IMR-90 (cell line): ENCODE data around the gene LRRC4C. TPM values are rescaled to one million over a fixed set of nuclear protein-coding genes. Genes with fewer than 3 reads are reported as not detected.

Experiments
- ATAC-seq: fragments of 200-7000 bp; cut with Tn5 transposase; 2 replicates; pipeline ENCODE4 v1.9.1; 2020; ENCODE audit warnings: low read depth, mild to moderate bottlenecking, moderate library complexity
- BruUV-seq: library from RNA; stranded (reverse); fragments of 400-500 nt; replicated peaks from 2 replicates; lab custom pipeline; 2021; lab: Mats Ljungman, UMichigan
- CTCF ChIA-PET: fragments of 300-600 bp; formaldehyde crosslinking; extraction: SDS; loops from one replicate; lab custom pipeline; 2021; ENCODE audit warnings: antibody characterized with exemption; lab: Yijun Ruan, JAX
- POLR2A ChIA-PET: fragments of 300-600 bp; sonication (Branson Sonifier 250); formaldehyde crosslinking; loops from one replicate; lab custom pipeline; 2022; ENCODE audit warnings: antibody characterized with exemption; ENCODE audit not compliant: unreplicated experiment; lab: Charles Lee
- DNase-seq: peaks from one replicate; pipeline ENCODE4 v3.0.0; 2013
- H2AFZ ChIP-seq: replicated peaks from 2 replicates; pipeline ENCODE3; 2013; ENCODE audit warnings: low read length, mild to moderate bottlenecking; ENCODE audit not compliant: poor library complexity
- H2AK5ac ChIP-seq: 2 replicates; pipeline ENCODE4 v1.6.1; 2013; ENCODE audit warnings: low read depth, low read length, inconsistent platforms
- H2AK9ac ChIP-seq: replicated peaks from 2 replicates; pipeline ENCODE3; 2013; ENCODE audit warnings: mild to moderate bottlenecking, low read depth, low read length, moderate library complexity; ENCODE audit not compliant: poor library complexity
- H2BK120ac ChIP-seq: 2 replicates; pipeline ENCODE4 v1.6.1; 2013; ENCODE audit warnings: low read depth, low read length, inconsistent platforms
- H2BK15ac ChIP-seq: 3 replicates; pipeline ENCODE4 v1.6.1; 2013; ENCODE audit warnings: low read depth, low read length, inconsistent platforms
- H2BK20ac ChIP-seq: 2 replicates; pipeline ENCODE4 v1.6.1; 2013; ENCODE audit warnings: low read depth, mild to moderate bottlenecking, inconsistent platforms, low read length, moderate library complexity
- H2BK5ac ChIP-seq: 2 replicates; pipeline ENCODE4 v1.6.1; 2013; ENCODE audit warnings: mild to moderate bottlenecking, low read depth, low read length, inconsistent platforms; ENCODE audit not compliant: poor library complexity, severe bottlenecking
- H3K14ac ChIP-seq: replicated peaks from 2 replicates; pipeline ENCODE4 v1.6.1; 2013; ENCODE audit warnings: low read depth, low read length, inconsistent platforms
- H3K18ac ChIP-seq: 2 replicates; pipeline ENCODE4 v1.6.1; 2013; ENCODE audit warnings: low read depth, low read length, control low read depth
- H3K23ac ChIP-seq: 2 replicates; pipeline ENCODE4 v1.6.1; 2013; ENCODE audit warnings: low read depth, low read length, inconsistent platforms
- H3K27ac ChIP-seq: 2 replicates; pipeline ENCODE4 v1.5.1; 2013; ENCODE audit warnings: mild to moderate bottlenecking, control low read depth, low read length; ENCODE audit not compliant: insufficient read depth
- H3K27me3 ChIP-seq: 2 replicates; pipeline ENCODE4 v1.6.1; 2013; ENCODE audit warnings: low read length; ENCODE audit not compliant: control insufficient read depth, insufficient read depth
- H3K36me3 ChIP-seq: 2 replicates; pipeline ENCODE4 v1.6.1; 2013; ENCODE audit warnings: low read length, mixed read lengths; ENCODE audit not compliant: control insufficient read depth, insufficient read depth
- H3K4ac ChIP-seq: 2 replicates; pipeline ENCODE4 v1.6.1; 2013; ENCODE audit warnings: low read depth, low read length, inconsistent platforms
- H3K4me1 ChIP-seq: 2 replicates; pipeline ENCODE4 v1.6.1; 2013; ENCODE audit warnings: low read length, mixed read lengths; ENCODE audit not compliant: control insufficient read depth, insufficient read depth
- H3K4me2 ChIP-seq: 2 replicates; pipeline ENCODE4 v1.6.1; 2013; ENCODE audit warnings: low read depth, mild to moderate bottlenecking, control low read depth, low read length, moderate library complexity
- H3K4me3 ChIP-seq: 2 replicates; pipeline ENCODE4 v1.5.1; 2013; ENCODE audit warnings: low read depth, mild to moderate bottlenecking, control low read depth, low read length, moderate library complexity; ENCODE audit not compliant: insufficient read depth
- H3K56ac ChIP-seq: 2 replicates; pipeline ENCODE4 v1.6.1; 2013; ENCODE audit warnings: low read length, inconsistent platforms; ENCODE audit not compliant: insufficient read depth; ENCODE audit errors: extremely low read depth
- H3K79me1 ChIP-seq, 2 experiments: 2 replicates each; pipeline ENCODE4 v1.6.1; 2013; ENCODE audit warnings: low read length in 2 of 2, inconsistent platforms in 1 of 2, low read depth in 1 of 2
- H3K9ac ChIP-seq: 2 replicates; pipeline ENCODE4 v1.6.1; 2013; ENCODE audit warnings: low read depth, low read length, control low read depth
- H3K9me1 ChIP-seq: 2 replicates; pipeline ENCODE4 v1.6.1; 2013; ENCODE audit warnings: low read length, inconsistent platforms; ENCODE audit not compliant: insufficient read depth
- H3K9me3 ChIP-seq: 2 replicates; pipeline ENCODE4 v1.6.1; 2013; ENCODE audit warnings: low read length; ENCODE audit not compliant: control insufficient read depth, insufficient read depth
- H4K20me1 ChIP-seq: 2 replicates; pipeline ENCODE4 v1.6.1; 2013; ENCODE audit warnings: low read length, inconsistent platforms; ENCODE audit not compliant: insufficient read depth
- H4K5ac ChIP-seq: 2 replicates; pipeline ENCODE4 v1.6.1; 2013; ENCODE audit warnings: mild to moderate bottlenecking, low read depth, low read length, control low read depth
- H4K8ac ChIP-seq, 2 experiments: 2 replicates each; pipeline ENCODE4 v1.6.1; 2013; ENCODE audit warnings: low read depth in 2 of 2, low read length in 2 of 2, control low read depth in 1 of 2, inconsistent platforms in 1 of 2
- H4K91ac ChIP-seq: 2 replicates; pipeline ENCODE4 v1.6.1; 2013; ENCODE audit warnings: low read depth, low read length, inconsistent platforms; ENCODE audit not compliant: insufficient read depth
- BHLHE40 ChIP-seq: fragments of 150-350 bp; IDR thresholded peaks from 2 replicates; pipeline ENCODE4 v1.6.1; 2016; ENCODE audit warnings: mild to moderate bottlenecking, low read depth, low read length
- CEBPB ChIP-seq: IDR thresholded peaks from 2 replicates; pipeline ENCODE4 v1.6.1; 2012; ENCODE audit warnings: low read depth, low read length, improper control_type of control experiment
- CTCF ChIP-seq: conservative IDR thresholded peaks from 2 replicates; pipeline ENCODE4 v1.5.1; 2012; ENCODE audit warnings: mild to moderate bottlenecking, low read depth, low read length, improper control_type of control experiment
- FOS ChIP-seq: fragments of 150-350 bp; IDR thresholded peaks from 2 replicates; pipeline ENCODE4 v1.6.1; 2016; ENCODE audit warnings: low read depth, low read length
- MAFK ChIP-seq: IDR thresholded peaks from 2 replicates; pipeline ENCODE4 v1.6.1; 2012; ENCODE audit warnings: low read depth, low read length, improper control_type of control experiment
- MAZ ChIP-seq: IDR thresholded peaks from 2 replicates; pipeline ENCODE4 v1.6.1; 2012; ENCODE audit warnings: low read depth, mild to moderate bottlenecking, low read length, improper control_type of control experiment, moderate library complexity, borderline replicate concordance
- MXI1 ChIP-seq: IDR thresholded peaks from 2 replicates; pipeline ENCODE4 v1.6.1; 2012; ENCODE audit warnings: low read depth, mild to moderate bottlenecking, low read length, moderate library complexity, borderline replicate concordance
- RAD21 ChIP-seq: IDR thresholded peaks from 2 replicates; pipeline ENCODE4 v1.6.1; 2012; ENCODE audit warnings: low read length, improper control_type of control experiment
- RCOR1 ChIP-seq: IDR thresholded peaks from 2 replicates; pipeline ENCODE4 v1.6.1; 2012; ENCODE audit warnings: mild to moderate bottlenecking, low read length, improper control_type of control experiment; ENCODE audit not compliant: insufficient replicate concordance
- RFX5 ChIP-seq: IDR thresholded peaks from 2 replicates; pipeline ENCODE4 v1.8.0; 2012; ENCODE audit warnings: low read depth, mild to moderate bottlenecking, low read length, moderate library complexity
- SMC3 ChIP-seq: fragments of 150-350 bp; IDR thresholded peaks from 2 replicates; pipeline ENCODE4 v1.6.1; 2016; ENCODE audit warnings: low read depth, mild to moderate bottlenecking, antibody characterized with exemption, low read length, moderate library complexity
- USF2 ChIP-seq: fragments of 150-350 bp; IDR thresholded peaks from 2 replicates; pipeline ENCODE4 v1.6.1; 2017; ENCODE audit warnings: mild to moderate bottlenecking, antibody characterized with exemption, low read length, low read depth
- WGBS, 2 experiments: methylation state at CpG; one replicate each; pipeline versions ENCODE4 v1.1.5 to v1.1.7; 2013; ENCODE audit warnings: missing lambda C conversion rate in 2 of 2; ENCODE audit not compliant: insufficient read length in 1 of 2; ENCODE audit errors: extremely low coverage in 2 of 2; 5-methylcytosine and 5-hydroxymethylcytosine counted together
- dilution Hi-C: fragments of 300-500 bp; cut with HindIII; formaldehyde crosslinking; loops from one replicate; pipeline ENCODE4 v1.14.3; 2018; ENCODE audit warnings: low sequenced_read_pairs; ENCODE audit not compliant: unreplicated experiment
- in situ Hi-C: fragments of 300-500 bp; cut with MboI; formaldehyde crosslinking; loops from 3 replicates; pipeline ENCODE4 v1.14.3; 2019; ENCODE audit warnings: low sequenced_read_pairs, inconsistent platforms, mixed read lengths
- intact Hi-C: fragments of 100-400 bp; cut with micrococcal nuclease; formaldehyde crosslinking; loops from 2 replicates; pipeline ENCODE4 v1.10.0; 2022
- polyA plus RNA-seq, 3 experiments: library from polyadenylated mRNA; depleted of rRNA; stranded (reverse); fragments of >200 nt; gene quantifications; 2 replicates each; pipeline ENCODE4 v1.2.3, GENCODE V29; 2012; ENCODE audit warnings: low replicate concordance in 1 of 3
- total RNA-seq: library from RNA; depleted of rRNA; stranded (reverse); fragments of >200 nt; gene quantifications from 2 replicates; pipeline ENCODE4 v1.2.3, GENCODE V29; 2012
- TF ChIP-seq, protein P1 (sequence below): fragments of 150-350 bp; IDR thresholded peaks from 2 replicates; pipeline ENCODE4 v1.6.1; 2016; ENCODE audit warnings: low read depth, mild to moderate bottlenecking, low read length, moderate library complexity, borderline replicate concordance

The LRRC4C gene
- total and polyA plus RNA-seq, 2 of the 4 experiments (the other 2 are of a cell fraction), result under 0.01 to 0.03 TPM

DNA sequence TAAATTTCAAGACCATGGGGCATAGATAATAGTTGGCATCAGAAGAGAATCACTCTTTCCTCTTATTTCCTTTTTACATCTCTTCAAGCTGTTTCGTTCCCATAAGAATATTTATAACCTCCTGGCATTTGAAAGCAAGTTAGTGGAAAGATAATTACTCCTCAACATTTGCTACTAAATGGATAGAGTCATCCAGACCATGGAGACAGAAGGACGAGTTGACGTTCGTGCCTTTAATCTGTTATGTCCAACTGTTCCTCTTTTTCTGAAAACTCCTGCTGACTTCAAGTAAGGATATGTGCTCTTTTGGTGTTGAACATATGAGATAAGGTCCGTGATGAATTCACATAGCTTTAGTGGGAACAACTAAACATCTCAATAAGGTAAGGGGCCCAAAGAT is 414.2 kb downstream of the LRRC4C start:
- BruUV-seq, result no TSS peak
- Histone ChIP-seq H3K4me2 (no peak overlapping the region), H3K4me3 (no peak overlapping the region)

More for the DNA sequence above, 414.2 kb downstream of the LRRC4C start:
- no peak overlapping the region for H3K9ac ChIP-seq
- no peaks in the 10 kb centered on the region for H3K27me3 ChIP-seq
- intact Hi-C loops (no loop called here), in situ Hi-C loops (no loop called here), dilution Hi-C loops (no loop called here)
- ATAC-seq (no peak), DNase-seq (no peak)
- no peak overlapping the region for H2BK15ac ChIP-seq
- H3K27ac ChIP-seq, result no peak overlapping the region
- ChIA-PET POLR2A (no interaction called here), CTCF (no interaction called here)
- no peak overlapping the region for H4K5ac ChIP-seq
- no peak overlapping the region for H3K4ac ChIP-seq
- no peak overlapping the region for H3K18ac ChIP-seq
- no peak for TF ChIP-seq USF2
- TF ChIP-seq RAD21, result no peak
- TF ChIP-seq MXI1, result no peak
- TF ChIP-seq, protein P1, sequence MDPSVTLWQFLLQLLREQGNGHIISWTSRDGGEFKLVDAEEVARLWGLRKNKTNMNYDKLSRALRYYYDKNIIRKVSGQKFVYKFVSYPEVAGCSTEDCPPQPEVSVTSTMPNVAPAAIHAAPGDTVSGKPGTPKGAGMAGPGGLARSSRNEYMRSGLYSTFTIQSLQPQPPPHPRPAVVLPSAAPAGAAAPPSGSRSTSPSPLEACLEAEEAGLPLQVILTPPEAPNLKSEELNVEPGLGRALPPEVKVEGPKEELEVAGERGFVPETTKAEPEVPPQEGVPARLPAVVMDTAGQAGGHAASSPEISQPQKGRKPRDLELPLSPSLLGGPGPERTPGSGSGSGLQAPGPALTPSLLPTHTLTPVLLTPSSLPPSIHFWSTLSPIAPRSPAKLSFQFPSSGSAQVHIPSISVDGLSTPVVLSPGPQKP, result no peak
- TF ChIP-seq CTCF, result no peak
- TF ChIP-seq SMC3, result no peak
- TF ChIP-seq MAZ, result no peak
- no peak for TF ChIP-seq RCOR1
- no peak for TF ChIP-seq MAFK
- no peak for TF ChIP-seq BHLHE40
- no peak for TF ChIP-seq RFX5
- no peak for TF ChIP-seq CEBPB
- no peak for TF ChIP-seq FOS
- H2AK9ac ChIP-seq, result no peak overlapping the region
- no peak overlapping the region for H4K8ac ChIP-seq
- H3K79me1 ChIP-seq, result no peaks in the 10 kb centered on the region
- H2BK5ac ChIP-seq, result no peak overlapping the region
- no peak overlapping the region for H2AK5ac ChIP-seq
- no peak overlapping the region for H3K56ac ChIP-seq
- WGBS, 2 experiments, result no CpG with 5 or more reads among the region's 5 CpGs
- no peak overlapping the region for H4K91ac ChIP-seq
- no peak overlapping the region for H3K23ac ChIP-seq
- no peak overlapping the region for H2BK120ac ChIP-seq
- no peaks in the 10 kb centered on the region for H3K36me3 ChIP-seq
- no peak overlapping the region for H3K14ac ChIP-seq
- H3K9me1 ChIP-seq, result no peaks in the 10 kb centered on the region
- H4K20me1 ChIP-seq, result no peaks in the 10 kb centered on the region
- 0 out of 2 replicates have a peak, but pooled peaks cover 3% of the 10 kb centered on the region for H3K9me3 ChIP-seq
- H2BK20ac ChIP-seq, result no peak overlapping the region
- no peaks in the 10 kb centered on the region for H3K4me1 ChIP-seq
- H2AFZ ChIP-seq, result no peak overlapping the region
